A673 (cell line): Measurements from ENCODE around the gene MAPK12. TPM values are rescaled to one million over a fixed set of nuclear protein-coding genes. Genes with fewer than 3 reads are reported as not detected.

Experiments used
- BruUV-seq: library from RNA; stranded (reverse); fragments of 400-500 nt; replicated peaks from 2 replicates; lab custom pipeline; 2021; lab: Mats Ljungman, UMichigan
- CTCF ChIA-PET: fragments of 300-600 bp; sonication (Branson Sonifier 250); formaldehyde crosslinking; loops from one replicate; lab custom pipeline; 2022; ENCODE audit warnings: antibody characterized with exemption; lab: Charles Lee
- POLR2A ChIA-PET: fragments of 300-600 bp; sonication (Branson Sonifier 250); formaldehyde crosslinking; loops from one replicate; lab custom pipeline; 2022; ENCODE audit warnings: antibody characterized with exemption; ENCODE audit not compliant: low non-redundant PET; lab: Charles Lee
- DNase-seq: peaks from one replicate; pipeline ENCODE4 v3.0.0-alpha.2; 2015; ENCODE audit warnings: low spot score
- H3K27ac ChIP-seq: fragments of 200-600 bp; sonication (generic); 2 replicates; pipeline ENCODE4 v1.5.1; 2016; ENCODE audit warnings: mixed run types, low read depth, mild to moderate bottlenecking, mixed read lengths, antibody characterized with exemption, low read length; ENCODE audit not compliant: poor library complexity, severe bottlenecking
- H3K27me3 ChIP-seq: fragments of 200-600 bp; sonication (generic); replicated peaks from 2 replicates; pipeline ENCODE4 v1.6.1; 2017; ENCODE audit warnings: mixed run types, low read depth, mild to moderate bottlenecking, mixed read lengths, antibody characterized with exemption, low read length; ENCODE audit not compliant: insufficient read depth, poor library complexity
- H3K36me3 ChIP-seq: fragments of 200-600 bp; sonication (generic); 2 replicates; pipeline ENCODE4 v1.6.1; 2016; ENCODE audit warnings: mixed run types, mild to moderate bottlenecking, mixed read lengths, antibody characterized with exemption, low read length; ENCODE audit not compliant: insufficient read depth, poor library complexity, severe bottlenecking
- H3K4me1 ChIP-seq: fragments of 200-600 bp; sonication (generic); 2 replicates; pipeline ENCODE4 v1.6.1; 2017; ENCODE audit warnings: mixed run types, mild to moderate bottlenecking, mixed read lengths, antibody characterized with exemption, low read length; ENCODE audit not compliant: insufficient read depth, poor library complexity, severe bottlenecking
- H3K4me3 ChIP-seq: fragments of 200-600 bp; sonication (generic); 2 replicates; pipeline ENCODE4 v1.5.1; 2016; ENCODE audit warnings: low read depth, mixed run types, mild to moderate bottlenecking, mixed read lengths, low read length; ENCODE audit not compliant: poor library complexity, severe bottlenecking
- H3K9me3 ChIP-seq: fragments of 200-600 bp; sonication (generic); 2 replicates; pipeline ENCODE4 v1.6.1; 2016; ENCODE audit warnings: mixed run types, low read depth, mild to moderate bottlenecking, mixed read lengths, antibody characterized with exemption, low read length; ENCODE audit not compliant: poor library complexity, severe bottlenecking
- EZH2 ChIP-seq: fragments of 200-600 bp; sonication (generic); IDR thresholded peaks from 2 replicates; pipeline ENCODE4 v1.6.1; 2017; ENCODE audit warnings: borderline replicate concordance, low read depth, mild to moderate bottlenecking, mixed read lengths, antibody characterized with exemption, low read length; ENCODE audit not compliant: poor library complexity, severe bottlenecking
- intact Hi-C: fragments of 100-400 bp; cut with micrococcal nuclease; formaldehyde crosslinking; loops from one replicate; pipeline ENCODE4 v1.10.0; 2022; ENCODE audit not compliant: unreplicated experiment
- total RNA-seq: library from RNA; stranded (reverse); gene quantifications from 2 replicates; pipeline ENCODE4 v1.2.3, GENCODE V29; 2021
- TF ChIP-seq, protein P1 (sequence below): fragments of 300-800, 200-600 bp; sonication (generic); conservative IDR thresholded peaks from 2 replicates; pipeline ENCODE4 v1.5.1; 2017; ENCODE audit warnings: low read depth, mild to moderate bottlenecking, antibody characterized with exemption, low read length, moderate library complexity, mixed read lengths

Gene MAPK12
- total RNA-seq, 1 experiment from 2014 or later: 20.8 TPM

DNA sequence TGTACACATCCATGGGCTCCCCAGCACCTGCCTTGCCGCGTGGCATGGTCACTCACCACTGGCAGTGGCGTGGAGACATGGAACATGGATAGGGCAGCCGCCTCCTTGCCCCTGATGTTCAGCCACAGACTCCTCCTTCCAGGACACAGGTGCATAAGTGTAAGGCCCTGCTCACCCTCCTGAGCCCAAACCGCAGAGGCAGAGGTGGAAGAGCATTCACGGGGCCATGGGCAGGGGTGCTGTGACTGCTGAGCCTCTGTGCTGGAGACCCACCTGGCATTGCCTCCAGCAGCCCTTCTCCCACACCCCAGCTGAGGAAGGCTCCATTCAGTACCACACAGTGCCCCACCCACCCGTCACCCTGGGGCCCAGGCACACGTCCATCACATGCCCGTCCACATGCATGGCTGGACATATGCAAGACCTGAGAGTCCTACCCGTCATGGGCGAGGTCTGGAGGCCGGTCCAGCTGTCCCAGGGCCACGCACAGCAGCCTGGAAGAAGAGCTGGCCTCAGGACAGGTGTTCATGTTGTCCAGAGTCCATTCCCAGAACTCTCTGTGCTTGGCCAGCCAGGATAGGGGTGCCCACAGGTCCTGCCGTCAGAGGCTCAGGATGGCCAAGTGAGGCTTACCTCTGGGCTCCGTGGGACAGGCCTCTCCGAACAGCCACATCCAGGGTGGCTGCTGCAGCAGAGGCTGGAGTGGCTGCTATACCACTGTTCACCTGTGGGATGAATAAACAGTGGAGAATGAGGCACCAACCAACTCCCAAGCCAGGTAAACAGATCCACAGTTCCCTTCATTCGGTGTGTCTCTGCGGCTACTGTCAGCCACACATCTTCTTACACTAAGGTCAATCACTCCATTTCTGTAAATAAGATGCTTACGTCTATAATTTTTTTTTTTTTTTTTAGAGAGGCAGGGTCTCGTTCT, 15.0 kb downstream of the MAPK12 start:
- DNase-seq: no peak
- Histone ChIP-seq H3K9me3 (no peaks in the 10 kb centered on the region), H3K4me1 (peaks cover 5% of the 10 kb centered on the region), H3K27ac (no peak overlapping the region), H3K4me3 (peak overlapping the region; percentile 98), H3K36me3 (peaks cover 19% of the 10 kb centered on the region), H3K27me3 (no peaks in the 10 kb centered on the region)
- TF ChIP-seq, protein P1, sequence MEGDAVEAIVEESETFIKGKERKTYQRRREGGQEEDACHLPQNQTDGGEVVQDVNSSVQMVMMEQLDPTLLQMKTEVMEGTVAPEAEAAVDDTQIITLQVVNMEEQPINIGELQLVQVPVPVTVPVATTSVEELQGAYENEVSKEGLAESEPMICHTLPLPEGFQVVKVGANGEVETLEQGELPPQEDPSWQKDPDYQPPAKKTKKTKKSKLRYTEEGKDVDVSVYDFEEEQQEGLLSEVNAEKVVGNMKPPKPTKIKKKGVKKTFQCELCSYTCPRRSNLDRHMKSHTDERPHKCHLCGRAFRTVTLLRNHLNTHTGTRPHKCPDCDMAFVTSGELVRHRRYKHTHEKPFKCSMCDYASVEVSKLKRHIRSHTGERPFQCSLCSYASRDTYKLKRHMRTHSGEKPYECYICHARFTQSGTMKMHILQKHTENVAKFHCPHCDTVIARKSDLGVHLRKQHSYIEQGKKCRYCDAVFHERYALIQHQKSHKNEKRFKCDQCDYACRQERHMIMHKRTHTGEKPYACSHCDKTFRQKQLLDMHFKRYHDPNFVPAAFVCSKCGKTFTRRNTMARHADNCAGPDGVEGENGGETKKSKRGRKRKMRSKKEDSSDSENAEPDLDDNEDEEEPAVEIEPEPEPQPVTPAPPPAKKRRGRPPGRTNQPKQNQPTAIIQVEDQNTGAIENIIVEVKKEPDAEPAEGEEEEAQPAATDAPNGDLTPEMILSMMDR: no peak
- no peak for TF ChIP-seq EZH2
- no TSS peak for BruUV-seq
- intact Hi-C loops: no loop called here
- POLR2A ChIA-PET: no interaction called here
- CTCF ChIA-PET: interaction anchor here (0.6 kb wide), 1 partner anchor 390 kb away, joined by 4 read pairs; no protein-coding TSS in a partner anchor

DNA sequence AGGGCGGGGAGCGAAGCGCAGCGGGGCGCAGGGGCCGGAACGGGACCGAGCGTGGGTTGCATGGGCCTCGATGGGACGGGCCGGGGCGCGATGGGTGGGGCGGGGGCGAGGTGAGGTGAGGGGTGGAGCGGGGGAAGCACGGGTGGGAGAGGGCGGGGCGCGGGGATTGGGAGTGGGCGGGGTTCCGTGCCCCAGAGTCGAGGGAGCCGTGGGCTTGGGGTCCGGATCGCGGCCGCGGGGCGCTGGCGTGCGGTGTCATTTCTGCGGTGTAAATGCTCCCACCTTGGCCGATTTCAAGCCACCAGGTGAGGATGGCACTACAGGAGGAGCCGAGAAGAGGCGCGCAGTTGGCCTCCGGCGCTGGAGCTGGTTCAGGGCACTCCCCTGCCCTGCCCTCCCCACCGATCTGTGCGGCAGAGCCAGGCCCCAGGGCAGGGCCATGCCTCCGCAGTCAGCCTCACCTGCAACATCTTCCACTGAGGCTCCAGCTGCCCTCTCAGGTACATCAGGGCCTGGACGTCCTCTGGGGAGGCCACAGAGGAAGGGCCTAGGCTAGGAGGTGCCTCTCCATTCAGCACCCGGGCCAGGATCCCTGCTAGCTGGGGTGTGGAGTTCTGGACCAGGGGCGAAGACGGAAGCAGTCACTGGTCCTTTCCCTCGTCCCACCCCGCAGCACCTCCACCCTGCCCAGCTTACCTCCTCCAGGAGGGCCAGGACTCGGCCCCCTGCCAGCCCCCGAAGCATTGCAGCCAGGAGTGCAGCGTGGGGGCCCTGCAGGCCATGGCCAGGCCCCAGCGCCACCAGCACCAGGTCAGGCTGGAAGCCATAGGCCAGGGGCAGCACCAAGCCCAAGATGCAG, 16.0 kb downstream of the MAPK12 start:
- DNase-seq: no peak
- Histone ChIP-seq H3K9me3 (no peaks in the 10 kb centered on the region), H3K36me3 (peaks cover 19% of the 10 kb centered on the region), H3K4me3 (peak overlapping the region; percentile 98), H3K27me3 (no peaks in the 10 kb centered on the region), H3K27ac (peak overlapping the region; percentile 93), H3K4me1 (no peaks in the 10 kb centered on the region)
- intact Hi-C loops: no loop called here
- no TSS peak for BruUV-seq
- ChIA-PET CTCF (no interaction called here), POLR2A (no interaction called here)
- TF ChIP-seq, protein P1: no peak
- no peak for TF ChIP-seq EZH2

DNA sequence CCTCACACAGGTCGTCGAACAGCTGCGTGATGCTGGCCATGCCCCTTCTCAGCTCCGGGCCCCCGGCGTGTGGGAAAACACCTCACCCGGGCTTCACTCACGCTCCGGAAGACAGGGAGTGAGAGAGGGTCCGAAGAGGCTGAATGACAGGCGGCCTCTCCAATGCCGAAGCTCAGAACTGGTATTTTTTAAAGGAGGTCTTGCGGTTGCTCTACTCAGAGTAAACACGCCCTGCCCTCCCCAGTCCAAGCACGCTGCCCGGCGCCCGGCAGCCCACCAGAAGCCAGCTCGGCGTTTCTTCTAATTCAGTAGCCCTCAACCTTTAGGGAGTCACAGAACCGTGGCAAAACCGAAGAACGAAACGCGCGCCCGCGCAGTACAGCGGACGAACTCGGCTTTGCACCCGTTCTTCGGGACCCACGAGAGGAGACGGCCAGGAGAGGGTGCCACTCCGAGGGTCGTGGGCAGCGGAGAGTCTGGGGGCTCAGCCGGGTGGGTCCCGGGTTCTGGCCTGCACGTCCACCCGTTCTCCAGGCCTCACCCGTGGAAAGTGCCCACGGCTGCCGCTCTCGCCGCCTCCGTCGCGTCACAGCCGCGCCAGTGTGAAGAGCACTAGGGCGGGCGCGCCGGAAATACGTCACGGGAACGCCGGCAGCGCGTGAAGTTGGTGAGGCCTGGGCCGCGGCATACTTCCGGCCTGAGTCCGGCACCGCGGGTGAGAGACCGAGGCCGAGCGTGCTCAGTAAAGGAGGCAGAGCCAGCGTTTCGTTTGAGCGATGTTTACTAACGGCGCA, 16.9 kb downstream of the MAPK12 start, which contains the start of gene TUBGCP6:
Gene TUBGCP6 (minus strand): TSS at position 604 of the 794 bp plus-strand sequence. CDS start 564 bp downstream, at position 40.
- peak within 1 kb of the TSS; percentile 93 for H3K27ac ChIP-seq
- H3K4me3 ChIP-seq: peak within 1 kb of the TSS; percentile 98
- peaks cover 22% of the 10 kb centered on the region for H3K36me3 ChIP-seq
- TSS peak; percentile 35 for BruUV-seq
- no peaks in the 10 kb centered on the region for H3K27me3 ChIP-seq
- TF ChIP-seq, protein P1: 0 out of 2 replicates have a peak, but pooled peaks have one; percentile 16
- TF ChIP-seq EZH2: no peak
- peak; percentile 96 for DNase-seq
- intact Hi-C loops: no loop called here
- no peaks in the 10 kb centered on the region for H3K9me3 ChIP-seq
- ChIA-PET CTCF (no interaction called here), POLR2A (interaction anchor here (1.4 kb wide), 1 partner anchor 281 kb away, joined by 4 read pairs; the partner anchor contains the start of gene SCO2)
- H3K4me1 ChIP-seq: no peaks in the 10 kb centered on the region
